Neutrophil (primary cell): ENCODE measurements around the gene TNFRSF13B.
"Not testable (repeated sequence)": the region's sequence is repeated elsewhere in the genome, so short reads cannot be mapped to it uniquely, and the experiment has no call there.

Source experiments
- H3K27ac ChIP-seq: fragments of 200-600 bp; sonication (generic); 2 replicates; pipeline ENCODE4 v1.5.1; 2016; ENCODE audit warnings: mild to moderate bottlenecking, moderate library complexity
- H3K27me3 ChIP-seq: fragments of 200-600 bp; sonication (generic); 2 replicates; pipeline ENCODE4 v1.6.0; 2016; ENCODE audit warnings: mild to moderate bottlenecking
- H3K36me3 ChIP-seq: fragments of 200-600 bp; sonication (generic); 2 replicates; pipeline ENCODE4 v1.5.1; 2017
- H3K4me1 ChIP-seq, 2 experiments: fragments of 200-600 bp in 1 of 2; sonication (generic) in 1 of 2; 1 replicate in 1 of 2; 2 replicates in 1 of 2; pipeline versions ENCODE4 v1.5.1 to v1.6.1; 2013 to 2016; ENCODE audit warnings: low read depth in 1 of 2, low read length in 1 of 2, mild to moderate bottlenecking in 1 of 2, moderate library complexity in 1 of 2; ENCODE audit not compliant: control insufficient read depth in 1 of 2, insufficient read depth in 1 of 2
- H3K4me3 ChIP-seq, 2 experiments: fragments of 200-600 bp in 1 of 2; sonication (generic) in 1 of 2; 1 replicate in 1 of 2; 2 replicates in 1 of 2; pipeline ENCODE4 v1.5.1; 2013 to 2016; ENCODE audit warnings: low read depth in 1 of 2, low read length in 1 of 2, mild to moderate bottlenecking in 1 of 2, moderate library complexity in 1 of 2
- H3K9me3 ChIP-seq: fragments of 200-600 bp; sonication (generic); 2 replicates; pipeline ENCODE4 v1.5.1; 2016
- TF ChIP-seq, protein P1 (sequence below): fragments of 200-600 bp; sonication (generic); IDR thresholded peaks from 2 replicates; pipeline ENCODE4 v1.5.1; 2016; ENCODE audit warnings: antibody characterized with exemption

Gene TNFRSF13B

GRCh38 chr17:17011043-17011907 lies 39.4 kb upstream of the TNFRSF13B start:
- not testable (repeated sequence) for H3K27ac ChIP-seq, H3K4me3 ChIP-seq, H3K4me1 ChIP-seq, H3K36me3 ChIP-seq, H3K9me3 ChIP-seq
- H3K27me3 ChIP-seq = peaks cover 19% of the 10 kb centered on the region

DNA sequence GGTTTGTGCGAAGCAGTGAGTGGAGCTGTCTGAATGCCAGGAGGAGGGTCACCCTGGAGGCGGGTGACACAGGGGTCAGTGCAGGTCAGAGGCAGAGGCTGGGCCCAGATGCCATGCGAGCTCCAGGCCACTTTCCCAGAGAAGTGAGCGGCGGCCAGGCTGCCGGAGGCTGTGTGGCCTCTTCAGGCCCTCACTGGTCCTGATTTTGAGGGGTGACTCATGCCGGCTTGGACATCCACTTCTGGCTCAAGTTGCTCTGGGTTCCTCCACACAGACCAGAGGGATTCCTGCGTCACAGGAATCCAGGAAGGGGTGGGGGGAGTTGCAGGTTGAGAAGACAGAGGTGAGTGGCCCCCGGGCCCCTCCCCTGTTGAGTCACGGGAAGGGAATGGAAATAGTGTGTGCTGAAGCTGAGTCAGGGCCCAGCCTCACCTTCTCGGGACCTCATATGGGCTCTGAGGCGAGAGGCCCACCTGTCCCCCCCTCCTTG lies 38.7 kb upstream of the TNFRSF13B start:
- not testable (repeated sequence) for H3K9me3 ChIP-seq, H3K4me3 ChIP-seq, H3K36me3 ChIP-seq, H3K27ac ChIP-seq, H3K4me1 ChIP-seq
- peaks cover 19% of the 10 kb centered on the region for H3K27me3 ChIP-seq

GRCh38 chr17:17009972-17010371 lies 38.1 kb upstream of the TNFRSF13B start:
- peaks cover 16% of the 10 kb centered on the region for H3K27me3 ChIP-seq
- not testable (repeated sequence) for H3K9me3 ChIP-seq, H3K27ac ChIP-seq, H3K4me1 ChIP-seq, H3K4me3 ChIP-seq, H3K36me3 ChIP-seq

GRCh38 chr17:17008621-17009397 lies 36.9 kb upstream of the TNFRSF13B start:
- H3K4me1 ChIP-seq, H3K27ac ChIP-seq, H3K27me3 ChIP-seq, H3K4me3 ChIP-seq, H3K36me3 ChIP-seq, H3K9me3 ChIP-seq: not testable (repeated sequence)

DNA sequence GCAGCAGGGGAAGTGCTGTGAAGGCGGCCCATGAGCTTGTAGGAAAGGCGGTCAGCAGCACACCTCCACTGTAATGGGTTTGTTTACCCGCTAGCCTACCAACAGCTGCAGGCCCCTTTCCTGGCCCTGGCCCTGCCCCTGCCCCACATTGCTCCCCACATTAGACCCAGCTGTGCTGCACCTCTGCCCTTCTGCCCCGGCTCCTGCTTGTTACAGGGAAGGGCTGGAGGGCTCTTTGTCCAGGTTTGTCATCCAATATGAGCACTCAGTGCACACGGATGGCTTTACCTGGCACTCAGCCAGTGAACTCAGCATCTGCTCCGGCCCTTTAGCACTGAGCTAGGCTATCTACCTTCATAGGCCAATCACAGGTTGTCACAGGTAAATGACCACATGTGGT lies 36.0 kb upstream of the TNFRSF13B start:
- H3K27ac ChIP-seq, H3K9me3 ChIP-seq, H3K4me3 ChIP-seq, H3K27me3 ChIP-seq, H3K4me1 ChIP-seq, H3K36me3 ChIP-seq: not testable (repeated sequence)

DNA sequence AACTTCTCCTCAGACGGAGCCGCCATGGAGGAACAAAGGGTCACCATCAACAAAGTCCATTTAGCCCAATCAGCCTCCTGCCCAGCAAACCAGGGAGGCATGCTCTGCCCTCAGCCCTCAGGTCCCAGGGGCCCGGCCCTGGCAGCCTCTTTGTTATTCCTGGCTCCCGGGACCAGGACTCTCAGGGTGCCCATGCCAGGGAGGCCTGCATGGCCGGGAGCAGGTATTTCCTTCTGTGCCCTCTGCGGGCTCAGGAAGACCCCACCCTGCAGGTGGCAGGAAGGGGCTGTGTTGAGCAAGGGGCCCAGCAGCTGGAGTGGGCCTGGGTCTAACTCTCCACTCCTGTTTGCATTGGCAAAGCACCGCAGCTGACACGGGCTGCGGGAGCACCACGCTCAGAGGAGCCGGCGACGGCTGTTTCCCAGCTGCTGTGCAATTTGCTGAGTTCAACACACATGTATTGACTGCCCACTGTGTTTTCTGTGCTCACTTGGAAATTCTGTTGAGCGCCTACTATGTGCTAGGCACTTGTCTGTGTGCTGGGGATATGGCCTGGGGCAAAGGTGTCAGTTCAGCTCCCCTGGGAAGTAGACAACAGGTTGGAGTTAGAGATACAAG lies 33.2 kb upstream of the TNFRSF13B start:
- not testable (repeated sequence) for H3K27me3 ChIP-seq, H3K9me3 ChIP-seq, H3K4me3 ChIP-seq, H3K27ac ChIP-seq, H3K4me1 ChIP-seq, H3K36me3 ChIP-seq

DNA sequence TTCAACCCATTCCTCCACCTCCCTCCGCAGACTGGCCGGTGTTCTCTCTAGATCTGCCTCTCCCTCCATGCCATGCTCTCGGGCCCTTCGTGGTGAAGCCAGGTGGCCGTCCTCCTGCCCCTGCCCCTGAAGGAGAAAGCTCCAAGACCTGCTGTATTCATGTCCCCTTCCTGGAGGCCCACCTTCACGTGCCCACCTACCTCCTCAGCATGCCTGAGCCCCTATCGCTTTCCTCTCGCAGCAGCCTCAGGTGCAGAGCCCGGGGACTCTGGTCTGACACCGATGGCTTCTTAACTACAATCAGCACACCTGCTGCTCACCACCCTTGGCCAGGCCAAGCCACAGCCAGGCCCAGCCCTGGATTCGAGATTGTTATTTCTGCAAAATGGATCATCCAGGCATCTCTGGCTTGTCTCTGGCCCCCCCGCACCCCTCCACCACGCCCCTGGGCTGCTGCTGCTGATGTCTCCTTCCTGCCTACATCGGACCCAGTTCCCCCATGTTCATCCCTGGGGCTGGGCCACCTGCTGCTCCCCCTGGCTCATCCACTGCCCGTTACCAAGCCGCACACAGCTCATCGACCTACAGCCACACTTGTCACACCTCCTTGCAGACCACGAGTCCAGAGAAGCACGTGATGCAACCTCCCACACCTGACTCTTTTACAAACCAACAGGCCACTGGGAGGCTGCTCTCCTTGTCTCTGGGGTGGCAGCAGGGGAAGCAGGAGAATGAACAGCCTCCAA lies 32.5 kb upstream of the TNFRSF13B start:
- TF ChIP-seq, protein P1, sequence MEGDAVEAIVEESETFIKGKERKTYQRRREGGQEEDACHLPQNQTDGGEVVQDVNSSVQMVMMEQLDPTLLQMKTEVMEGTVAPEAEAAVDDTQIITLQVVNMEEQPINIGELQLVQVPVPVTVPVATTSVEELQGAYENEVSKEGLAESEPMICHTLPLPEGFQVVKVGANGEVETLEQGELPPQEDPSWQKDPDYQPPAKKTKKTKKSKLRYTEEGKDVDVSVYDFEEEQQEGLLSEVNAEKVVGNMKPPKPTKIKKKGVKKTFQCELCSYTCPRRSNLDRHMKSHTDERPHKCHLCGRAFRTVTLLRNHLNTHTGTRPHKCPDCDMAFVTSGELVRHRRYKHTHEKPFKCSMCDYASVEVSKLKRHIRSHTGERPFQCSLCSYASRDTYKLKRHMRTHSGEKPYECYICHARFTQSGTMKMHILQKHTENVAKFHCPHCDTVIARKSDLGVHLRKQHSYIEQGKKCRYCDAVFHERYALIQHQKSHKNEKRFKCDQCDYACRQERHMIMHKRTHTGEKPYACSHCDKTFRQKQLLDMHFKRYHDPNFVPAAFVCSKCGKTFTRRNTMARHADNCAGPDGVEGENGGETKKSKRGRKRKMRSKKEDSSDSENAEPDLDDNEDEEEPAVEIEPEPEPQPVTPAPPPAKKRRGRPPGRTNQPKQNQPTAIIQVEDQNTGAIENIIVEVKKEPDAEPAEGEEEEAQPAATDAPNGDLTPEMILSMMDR = no peak
- Histone ChIP-seq H3K9me3 (no peaks in the 10 kb centered on the region), H3K27ac (no peak overlapping the region), H3K36me3 (no peaks in the 10 kb centered on the region), H3K27me3 (no peaks in the 10 kb centered on the region), H3K4me3 (no peak overlapping the region), H3K4me1 (peaks cover 0 to 3% of the 10 kb centered on the region in 2 experiments)

DNA sequence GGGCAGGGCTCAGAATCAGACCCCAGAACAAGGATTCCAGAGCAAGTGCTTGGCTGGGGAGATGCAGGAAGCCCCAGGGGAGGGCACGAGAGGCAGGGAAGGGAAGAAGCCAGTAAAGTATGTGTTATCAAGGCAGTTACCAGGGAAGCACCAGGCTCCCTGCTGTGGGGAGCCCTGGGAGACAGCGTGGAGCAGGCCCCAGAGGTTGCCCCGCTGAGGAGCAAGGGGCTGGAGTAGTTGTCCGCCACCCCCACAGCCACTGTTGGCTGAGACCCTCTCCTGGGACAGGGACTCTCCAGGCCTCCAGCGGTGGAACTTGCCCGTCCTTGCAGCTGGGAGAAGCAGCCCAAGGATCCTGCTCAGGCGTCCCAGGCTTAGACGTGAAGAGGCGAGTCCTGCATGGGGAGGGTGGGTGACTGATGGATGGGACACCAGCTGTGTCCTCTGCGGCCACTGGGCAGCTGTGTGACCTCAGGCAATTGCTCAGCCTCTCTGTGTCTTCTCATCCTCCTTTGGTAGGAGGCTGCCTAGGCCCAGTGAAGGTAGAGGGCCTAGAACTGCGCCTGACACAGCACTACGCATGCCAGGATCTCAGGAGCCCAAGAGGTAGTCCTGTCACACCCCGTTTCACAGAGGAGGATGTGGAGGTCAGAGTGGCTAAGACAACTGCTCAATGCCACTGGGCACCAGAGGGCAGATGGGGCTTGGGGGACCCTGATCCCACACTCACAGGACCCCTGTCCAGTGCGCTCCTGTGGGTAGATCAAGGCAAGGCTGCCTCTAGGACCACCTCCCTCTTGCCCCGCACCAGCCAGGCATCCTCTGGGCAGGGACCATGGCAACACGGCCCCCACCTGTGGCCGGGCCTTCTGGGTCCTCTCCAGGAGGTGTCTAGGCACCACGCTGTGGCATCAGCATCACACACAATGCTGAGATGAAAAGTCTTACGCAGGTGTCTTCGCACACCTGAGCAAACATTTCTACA lies 31.1 kb upstream of the TNFRSF13B start:
- H3K36me3 ChIP-seq, H3K9me3 ChIP-seq, H3K27me3 ChIP-seq, H3K27ac ChIP-seq, H3K4me3 ChIP-seq, H3K4me1 ChIP-seq: not testable (repeated sequence)
